ENCODE data around the gene IL17B. TPM values are rescaled to one million over a fixed set of nuclear protein-coding genes. Genes with fewer than 3 reads are reported as not detected.

Gene IL17B
- total and polyA plus RNA-seq, 11 donors: 0.33 to 0.42 (median 0.35) TPM; not detected in 8

GRCh38 chr5:149380466-149381121, 1.5 kb upstream of the IL17B start:
- no peak for TF ChIP-seq POLR2A (IDR thresholded peaks at IDR 0.05)
- no peak for TF ChIP-seq CTCF (IDR thresholded peaks at IDR 0.05)
- Histone ChIP-seq H3K9me3 (no peaks in the 10 kb centered on the region), H3K36me3 (no peaks in the 10 kb centered on the region), H3K4me3 (no peak overlapping the region), H3K27me3 (no peaks in the 10 kb centered on the region), H3K27ac (peak overlapping the region in 7 of 12 donors; percentile 80 to 98 (median 91)), H3K4me1 (peaks cover 8 to 55% (median 29%) of the 10 kb centered on the region in 12 donors)
- 56 to 64% (median 61%) methylated on average over 15 to 16 of the region's 16 CpGs for WGBS, 4 donors
- ATAC-seq (peak in 1 of 4 donors; percentile 26), DNase-seq (peak in 2 of 5 donors; percentile 39 to 46)
- intact Hi-C loops (cut with DNase I): loop anchor here in 8 of 10 donors (1.0 to 5.0 kb wide), 5 partner anchors 50 to 237 kb away; no protein-coding TSS in a partner anchor

GRCh38 chr5:149379818-149380374, 804 bp upstream of the IL17B start:
- Histone ChIP-seq H3K4me3 (no peak overlapping the region), H3K9me3 (no peaks in the 10 kb centered on the region), H3K27me3 (no peaks in the 10 kb centered on the region), H3K36me3 (no peaks in the 10 kb centered on the region), H3K27ac (peak overlapping the region in 5 of 12 donors; percentile 80 to 98 (median 93)), H3K4me1 (peaks cover 5 to 48% (median 27%) of the 10 kb centered on the region in 12 donors)
- intact Hi-C loops (cut with DNase I): loop anchor here in 7 of 10 donors (2.0 to 10.0 kb wide), 5 partner anchors 53 to 245 kb away; no protein-coding TSS in a partner anchor
- DNase-seq: no peak
- no peak for ATAC-seq
- TF ChIP-seq POLR2A (IDR thresholded peaks at IDR 0.05) (no peak), CTCF (IDR thresholded peaks at IDR 0.05) (no peak)
- WGBS, 4 donors: 74 to 87% (median 83%) methylated on average over 5 of the region's 5 CpGs

- Histone ChIP-seq H3K27ac (peak overlapping the region in 3 of 12 donors; percentile 13 to 93 (median 38)), H3K4me3 (no peak overlapping the region), H3K36me3 (no peaks in the 10 kb centered on the region), H3K27me3 (no peaks in the 10 kb centered on the region), H3K4me1 (peaks cover 5 to 35% (median 17%) of the 10 kb centered on the region in 12 donors), H3K9me3 (no peaks in the 10 kb centered on the region)
- no peak for DNase-seq
- no peak for ATAC-seq
- TF ChIP-seq POLR2A (IDR thresholded peaks at IDR 0.05) (no peak), CTCF (IDR thresholded peaks at IDR 0.05) (no peak)
- WGBS, 4 donors: 60 to 75% (median 63%) methylated on average over 5 of the region's 5 CpGs
- intact Hi-C loops (cut with DNase I): loop anchor here in 1 of 10 donors (10.0 kb wide), 1 partner anchor 244 kb away; no protein-coding TSS in a partner anchor
Measured at GRCh38 chr5:149378241-149378820, 761 bp downstream of the IL17B start.

All from heart left ventricle (tissue), 16 donors.